Ammon's horn (tissue), 1 donor: ENCODE results near the gene BBS5.

Experiments
- DNase-seq: peaks from one replicate; pipeline ENCODE4 v3.0.0-alpha.2; 2016; ENCODE audit warnings: low spot score

Gene BBS5

GRCh38 chr2:169546756-169547155, 67.5 kb downstream of the BBS5 start:
- no peak for DNase-seq
